Activated T-cell treated with anti-CD3 and anti-CD28 coated beads, Interleukin-2, amount 50 U/mL, for 4 hours (primary cell): ENCODE results near the gene GPC1. TPM values are rescaled to one million over a fixed set of nuclear protein-coding genes. Genes with fewer than 3 reads are reported as not detected.
A peak's percentile ranks its signal among the peaks of the same experiment; 100 is the strongest.

Experiments used
- ATAC-seq, 2 donors: fragments of 200-7000 bp; cut with Tn5 transposase; one replicate each; pipeline ENCODE4 v1.10.0; 2021
- DNase-seq: peaks from one replicate; pipeline ENCODE4 v3.0.0-alpha.2; 2020
- H3K27me3 Mint-ChIP-seq: one replicate; pipeline ENCODE4 v1.8.0; 2021; ENCODE audit warnings: low read depth, mixed read lengths
- H3K36me3 Mint-ChIP-seq: one replicate; pipeline ENCODE4 v1.8.0; 2022; ENCODE audit warnings: mixed read lengths; ENCODE audit not compliant: insufficient read depth
- H3K4me1 Mint-ChIP-seq: one replicate; pipeline ENCODE4 v1.8.0; 2021; ENCODE audit warnings: low read depth, mixed read lengths
- H3K4me3 Mint-ChIP-seq: one replicate; pipeline ENCODE4 v1.8.0; 2021; ENCODE audit warnings: mild to moderate bottlenecking, moderate library complexity, mixed read lengths
- H3K9me3 Mint-ChIP-seq: one replicate; pipeline ENCODE4 v1.8.0; 2021; ENCODE audit warnings: mixed read lengths
- total RNA-seq, 3 donors: library from RNA; stranded (reverse); gene quantifications; one replicate each; pipeline ENCODE4 v1.2.1, GENCODE V29; 2021

Gene GPC1
- total RNA-seq, 3 donors from 2014 or later: 3.7 to 6.3 (median 5.9) TPM

- no peaks in the 10 kb centered on the region for H3K36me3 Mint-ChIP-seq
- DNase-seq: peak; percentile 1
- no peak overlapping the region for H3K4me3 Mint-ChIP-seq
- H3K9me3 Mint-ChIP-seq: no peaks in the 10 kb centered on the region
- H3K27me3 Mint-ChIP-seq: no peaks in the 10 kb centered on the region
- ATAC-seq: no peak
- no peaks in the 10 kb centered on the region for H3K4me1 Mint-ChIP-seq
Measured at GRCh38 chr2:240463866-240464481, 28.5 kb downstream of the GPC1 start.

- Mint-ChIP-seq H3K4me1 (no peaks in the 10 kb centered on the region), H3K27me3 (no peaks in the 10 kb centered on the region), H3K36me3 (no peaks in the 10 kb centered on the region), H3K9me3 (no peaks in the 10 kb centered on the region), H3K4me3 (no peak overlapping the region)
- DNase-seq (peak; percentile 1), ATAC-seq (no peak)
Measured at GRCh38 chr2:240464514-240465241, 29.2 kb downstream of the GPC1 start.

- no peak for DNase-seq
- Mint-ChIP-seq H3K9me3 (no peaks in the 10 kb centered on the region), H3K4me3 (no peak overlapping the region), H3K27me3 (no peaks in the 10 kb centered on the region), H3K4me1 (no peaks in the 10 kb centered on the region), H3K36me3 (no peaks in the 10 kb centered on the region)
- ATAC-seq: no peak
Measured at GRCh38 chr2:240465268-240465764, 29.9 kb downstream of the GPC1 start.

- no peaks in the 10 kb centered on the region for H3K9me3 Mint-ChIP-seq
- DNase-seq (peak; percentile 4), ATAC-seq (no peak)
- H3K36me3 Mint-ChIP-seq: peaks cover 2% of the 10 kb centered on the region
- H3K4me3 Mint-ChIP-seq: no peak overlapping the region
- no peaks in the 10 kb centered on the region for H3K27me3 Mint-ChIP-seq
- H3K4me1 Mint-ChIP-seq: no peaks in the 10 kb centered on the region
Measured at GRCh38 chr2:240465765-240466578, 30.5 kb downstream of the GPC1 start.

- ATAC-seq (no peak), DNase-seq (peak; percentile 3)
- no peaks in the 10 kb centered on the region for H3K27me3 Mint-ChIP-seq
- no peaks in the 10 kb centered on the region for H3K4me1 Mint-ChIP-seq
- H3K36me3 Mint-ChIP-seq: peaks cover 3% of the 10 kb centered on the region
- no peak overlapping the region for H3K4me3 Mint-ChIP-seq
- no peaks in the 10 kb centered on the region for H3K9me3 Mint-ChIP-seq
Measured at GRCh38 chr2:240466579-240467148, 31.2 kb downstream of the GPC1 start.

- H3K4me1 Mint-ChIP-seq: no peaks in the 10 kb centered on the region
- no peak for ATAC-seq
- H3K27me3 Mint-ChIP-seq: no peaks in the 10 kb centered on the region
- no peaks in the 10 kb centered on the region for H3K9me3 Mint-ChIP-seq
- H3K4me3 Mint-ChIP-seq: no peak overlapping the region
- peak; percentile 1 for DNase-seq
- peaks cover 3% of the 10 kb centered on the region for H3K36me3 Mint-ChIP-seq
Measured at GRCh38 chr2:240467149-240467642, 31.7 kb downstream of the GPC1 start.

- Mint-ChIP-seq H3K27me3 (no peaks in the 10 kb centered on the region), H3K9me3 (no peaks in the 10 kb centered on the region), H3K4me3 (no peak overlapping the region), H3K4me1 (no peaks in the 10 kb centered on the region), H3K36me3 (peaks cover 6% of the 10 kb centered on the region)
- no peak for ATAC-seq
- no peak for DNase-seq
Measured at GRCh38 chr2:240467659-240468302, 32.3 kb downstream of the GPC1 start.

GRCh38 chr2:240468303-240469238, 33.1 kb downstream of the GPC1 start:
- Mint-ChIP-seq H3K4me1 (no peaks in the 10 kb centered on the region), H3K4me3 (no peak overlapping the region), H3K36me3 (peaks cover 7% of the 10 kb centered on the region), H3K9me3 (peaks cover 6% of the 10 kb centered on the region), H3K27me3 (no peaks in the 10 kb centered on the region)
- DNase-seq (no peak), ATAC-seq (no peak)

- H3K4me3 Mint-ChIP-seq: no peak overlapping the region
- no peak for ATAC-seq
- no peak for DNase-seq
- H3K36me3 Mint-ChIP-seq: peaks cover 7% of the 10 kb centered on the region
- H3K27me3 Mint-ChIP-seq: no peaks in the 10 kb centered on the region
- no peaks in the 10 kb centered on the region for H3K4me1 Mint-ChIP-seq
- H3K9me3 Mint-ChIP-seq: peaks cover 9% of the 10 kb centered on the region
Measured at GRCh38 chr2:240469239-240469636, 33.8 kb downstream of the GPC1 start.

GRCh38 chr2:240469740-240470139, 34.3 kb downstream of the GPC1 start:
- H3K9me3 Mint-ChIP-seq: peaks cover 12% of the 10 kb centered on the region
- no peak for ATAC-seq

GRCh38 chr2:240472078-240472790, 36.8 kb downstream of the GPC1 start:
- no peak for ATAC-seq
- H3K4me1 Mint-ChIP-seq: no peaks in the 10 kb centered on the region
- peaks cover 13% of the 10 kb centered on the region for H3K36me3 Mint-ChIP-seq
- no peak overlapping the region for H3K4me3 Mint-ChIP-seq
- no peak for DNase-seq
- H3K9me3 Mint-ChIP-seq: peaks cover 17% of the 10 kb centered on the region
- no peaks in the 10 kb centered on the region for H3K27me3 Mint-ChIP-seq

More at GRCh38 chr2:240469740-240470139, 34.3 kb downstream of the GPC1 start:
- peaks cover 7% of the 10 kb centered on the region for H3K36me3 Mint-ChIP-seq
- H3K27me3 Mint-ChIP-seq: no peaks in the 10 kb centered on the region
- no peaks in the 10 kb centered on the region for H3K4me1 Mint-ChIP-seq
- peak; percentile 2 for DNase-seq
- H3K4me3 Mint-ChIP-seq: no peak overlapping the region

- Mint-ChIP-seq H3K9me3 (peaks cover 17% of the 10 kb centered on the region), H3K4me3 (no peak overlapping the region), H3K4me1 (no peaks in the 10 kb centered on the region), H3K36me3 (peaks cover 15% of the 10 kb centered on the region), H3K27me3 (no peaks in the 10 kb centered on the region)
- DNase-seq (no peak), ATAC-seq (no peak)
Measured at GRCh38 chr2:240473211-240473610, 37.7 kb downstream of the GPC1 start.
